Nephron (organoid): Measurements from ENCODE around the gene SERTAD2.

Experiments
- H3K27ac Mint-ChIP-seq, 3 experiments: 2 replicates each; pipeline ENCODE4 v1.8.0; 2020; ENCODE audit warnings: mixed read lengths in 3 of 3, mild to moderate bottlenecking in 2 of 3, moderate library complexity in 1 of 3
- H3K27me3 Mint-ChIP-seq: 2 replicates; pipeline ENCODE4 v1.8.0; 2021; ENCODE audit warnings: low read depth, mild to moderate bottlenecking, moderate library complexity, mixed read lengths
- H3K36me3 Mint-ChIP-seq: 2 replicates; pipeline ENCODE4 v1.8.0; 2020; ENCODE audit warnings: low read depth, mixed read lengths
- H3K4me1 Mint-ChIP-seq: 2 replicates; pipeline ENCODE4 v1.8.0; 2020; ENCODE audit warnings: mixed read lengths
- H3K4me3 Mint-ChIP-seq, 3 experiments: 2 replicates each; pipeline ENCODE4 v1.8.0; 2020; ENCODE audit warnings: mild to moderate bottlenecking in 3 of 3, mixed read lengths in 3 of 3, moderate library complexity in 2 of 3
- H3K9me3 Mint-ChIP-seq: 2 replicates; pipeline ENCODE4 v1.8.0; 2020; ENCODE audit warnings: mixed read lengths
- CTCF ChIP-seq, 3 experiments: fragments of 200-600 bp; sonication (generic); IDR thresholded peaks; one replicate each; pipeline ENCODE4 v1.5.0; 2021; ENCODE audit warnings: antibody characterized with exemption in 3 of 3; ENCODE audit not compliant: unreplicated experiment in 3 of 3

The SERTAD2 gene

GRCh38 chr2:64686283-64686956, 32.7 kb upstream of the SERTAD2 start:
- H3K9me3 Mint-ChIP-seq, result no peaks in the 10 kb centered on the region
- peaks cover 27% of the 10 kb centered on the region for H3K4me1 Mint-ChIP-seq
- no peak overlapping the region for H3K4me3 Mint-ChIP-seq
- H3K27me3 Mint-ChIP-seq, result no peaks in the 10 kb centered on the region
- TF ChIP-seq CTCF (IDR thresholded peaks at IDR 0.05; ENCODE audit: unreplicated experiment in 3 of 3), result no peak
- no peaks in the 10 kb centered on the region for H3K36me3 Mint-ChIP-seq
- H3K27ac Mint-ChIP-seq, result peak overlapping the region in 1 of 3 experiments; percentile 7

DNA sequence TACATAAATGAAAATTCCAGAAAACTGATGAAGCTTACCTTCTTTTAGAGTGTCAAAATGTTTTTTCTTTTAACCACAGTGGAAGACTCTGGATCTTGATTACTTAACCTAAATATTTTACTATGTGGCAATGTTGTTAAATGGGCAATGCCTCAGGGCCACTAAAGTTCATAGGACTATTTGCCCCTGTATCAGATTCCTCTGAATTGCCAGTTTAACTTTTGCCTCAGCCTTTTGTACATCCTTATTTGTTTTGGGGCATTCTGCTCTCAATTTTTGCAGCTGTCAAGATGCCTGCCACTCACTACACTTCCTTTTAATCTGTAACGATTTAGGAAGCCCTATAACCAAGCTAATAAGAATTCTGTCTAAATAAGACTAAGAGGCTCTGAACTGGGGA, 31.7 kb upstream of the SERTAD2 start:
- Mint-ChIP-seq H3K4me3 (no peak overlapping the region), H3K36me3 (no peaks in the 10 kb centered on the region), H3K9me3 (no peaks in the 10 kb centered on the region), H3K4me1 (peaks cover 27% of the 10 kb centered on the region), H3K27me3 (no peaks in the 10 kb centered on the region), H3K27ac (no peak overlapping the region)
- TF ChIP-seq CTCF (IDR thresholded peaks at IDR 0.05; ENCODE audit: unreplicated experiment in 3 of 3), result no peak

DNA sequence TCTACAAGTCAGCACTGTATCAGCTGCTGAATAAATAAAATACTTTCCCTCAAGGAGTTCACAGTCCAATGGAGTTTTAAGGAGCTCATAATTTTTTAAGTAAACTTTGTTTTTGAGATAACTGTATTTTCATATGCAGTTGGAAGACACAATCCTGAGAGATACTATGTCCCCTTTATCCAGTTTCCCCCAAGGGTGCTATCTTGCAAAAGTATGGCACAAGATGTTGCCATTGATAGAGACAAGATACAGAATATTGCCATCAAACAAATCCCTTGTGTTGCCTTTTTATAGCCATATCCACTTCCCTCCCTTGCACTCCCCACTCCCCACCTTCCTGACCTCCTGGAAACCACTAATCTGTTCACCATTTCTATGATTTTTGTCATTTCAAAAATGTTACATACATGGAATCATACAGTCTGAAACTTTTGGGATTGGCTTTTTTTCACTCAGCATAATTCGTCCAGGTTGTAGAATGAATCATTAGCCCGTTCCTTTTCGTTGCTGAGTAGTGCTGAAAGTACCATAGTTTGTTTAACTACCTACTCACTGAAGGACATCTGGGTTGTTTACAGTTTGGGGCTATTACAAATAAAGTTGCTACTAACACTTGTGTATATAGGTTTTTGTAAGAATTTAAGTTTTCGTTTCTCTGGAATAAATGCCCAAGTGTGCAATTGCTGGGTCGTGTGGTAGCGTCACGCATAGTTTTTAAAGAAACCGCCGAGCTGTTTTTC, 30.2 kb upstream of the SERTAD2 start:
- TF ChIP-seq CTCF (IDR thresholded peaks at IDR 0.05; ENCODE audit: unreplicated experiment in 3 of 3), result no peak
- Mint-ChIP-seq H3K4me1 (peaks cover 38% of the 10 kb centered on the region), H3K27me3 (no peaks in the 10 kb centered on the region), H3K27ac (no peak overlapping the region), H3K36me3 (no peaks in the 10 kb centered on the region), H3K4me3 (no peak overlapping the region), H3K9me3 (no peaks in the 10 kb centered on the region)

- peaks cover 41% of the 10 kb centered on the region for H3K4me1 Mint-ChIP-seq
Observed at GRCh38 chr2:64681479-64681967, 27.8 kb upstream of the SERTAD2 start.

GRCh38 chr2:64679673-64680425, 26.1 kb upstream of the SERTAD2 start:
- Mint-ChIP-seq H3K36me3 (no peaks in the 10 kb centered on the region), H3K4me1 (peaks cover 44% of the 10 kb centered on the region), H3K4me3 (peak overlapping the region in 1 of 3 experiments; percentile 25), H3K27me3 (no peaks in the 10 kb centered on the region), H3K9me3 (no peaks in the 10 kb centered on the region), H3K27ac (peak overlapping the region; percentile 73 to 85 (median 77))
- no peak for TF ChIP-seq CTCF (IDR thresholded peaks at IDR 0.05; ENCODE audit: unreplicated experiment in 3 of 3)

More at GRCh38 chr2:64681479-64681967, 27.8 kb upstream of the SERTAD2 start:
- Mint-ChIP-seq H3K4me3 (no peak overlapping the region), H3K36me3 (no peaks in the 10 kb centered on the region), H3K27ac (peak overlapping the region in 2 of 3 experiments; percentile 20 to 25), H3K9me3 (no peaks in the 10 kb centered on the region), H3K27me3 (no peaks in the 10 kb centered on the region)
- TF ChIP-seq CTCF (IDR thresholded peaks at IDR 0.05; ENCODE audit: unreplicated experiment in 3 of 3), result no peak
